ENCODE measurements around the gene RPL22.
"Not testable (repeated sequence)": the region's sequence is repeated elsewhere in the genome, so short reads cannot be mapped to it uniquely, and the experiment has no call there.

The RPL22 gene

DNA sequence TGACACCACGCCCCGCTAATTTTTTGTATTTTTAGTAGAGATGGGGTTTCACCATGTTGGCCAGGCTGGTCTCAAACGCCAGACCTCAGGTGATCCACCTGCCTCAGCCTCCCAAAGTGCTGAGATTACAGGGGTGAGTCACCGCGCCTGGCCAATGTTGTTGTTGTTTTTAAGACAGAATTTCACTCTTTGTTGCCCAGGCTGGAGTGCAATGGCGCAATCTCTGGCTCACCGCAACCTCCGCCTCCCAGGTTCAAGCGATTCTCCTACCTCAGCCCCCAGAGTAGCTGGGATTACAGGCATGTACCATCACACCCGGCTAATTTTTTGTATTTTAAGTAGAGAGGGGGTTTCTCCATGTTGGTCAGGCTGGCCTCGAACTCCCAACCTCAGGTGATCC is 20.2 kb upstream of the RPL22 start:
- Mint-ChIP-seq H3K36me3 (ENCODE audit: low read depth) (peaks cover 31% of the 10 kb centered on the region), H3K27me3 (peaks cover 22% of the 10 kb centered on the region), H3K4me1 (ENCODE audit: low read depth) (peaks cover 35% of the 10 kb centered on the region)
- H3K27ac Mint-ChIP-seq; H3K9me3 Mint-ChIP-seq; intact Hi-C loops (cut with micrococcal nuclease); H3K4me3 Mint-ChIP-seq: not testable (repeated sequence)

GRCh38 chr1:6218375-6219164 is 19.2 kb upstream of the RPL22 start:
- H3K27ac Mint-ChIP-seq: no peak overlapping the region
- H3K4me1 Mint-ChIP-seq (ENCODE audit: low read depth): peaks cover 31% of the 10 kb centered on the region
- no peak overlapping the region for H3K4me3 Mint-ChIP-seq
- H3K9me3 Mint-ChIP-seq: no peaks in the 10 kb centered on the region
- peaks cover 20% of the 10 kb centered on the region for H3K36me3 Mint-ChIP-seq (ENCODE audit: low read depth)
- intact Hi-C loops (cut with micrococcal nuclease): no loop called here
- H3K27me3 Mint-ChIP-seq: peaks cover 32% of the 10 kb centered on the region

- H3K4me1 Mint-ChIP-seq (ENCODE audit: low read depth): peaks cover 29% of the 10 kb centered on the region
- no peak overlapping the region for H3K4me3 Mint-ChIP-seq
- no peak overlapping the region for H3K27ac Mint-ChIP-seq
- no peaks in the 10 kb centered on the region for H3K36me3 Mint-ChIP-seq (ENCODE audit: low read depth)
- intact Hi-C loops (cut with micrococcal nuclease): no loop called here
- H3K27me3 Mint-ChIP-seq: peaks cover 87% of the 10 kb centered on the region
- H3K9me3 Mint-ChIP-seq: no peaks in the 10 kb centered on the region
These were observed 13.0 kb upstream of the RPL22 start for GRCh38 chr1:6212193-6212959.

GRCh38 chr1:6211731-6212130 is 12.3 kb upstream of the RPL22 start:
- H3K27ac Mint-ChIP-seq: no peak overlapping the region
- intact Hi-C loops (cut with micrococcal nuclease): no loop called here
- H3K36me3 Mint-ChIP-seq (ENCODE audit: low read depth): no peaks in the 10 kb centered on the region
- no peak overlapping the region for H3K4me3 Mint-ChIP-seq
- H3K4me1 Mint-ChIP-seq (ENCODE audit: low read depth): peaks cover 34% of the 10 kb centered on the region
- H3K27me3 Mint-ChIP-seq: peaks cover 89% of the 10 kb centered on the region
- H3K9me3 Mint-ChIP-seq: no peaks in the 10 kb centered on the region

- Mint-ChIP-seq H3K9me3 (no peaks in the 10 kb centered on the region), H3K36me3 (ENCODE audit: low read depth) (no peaks in the 10 kb centered on the region), H3K4me1 (ENCODE audit: low read depth) (peaks cover 41% of the 10 kb centered on the region), H3K27ac (no peak overlapping the region), H3K27me3 (peaks cover 93% of the 10 kb centered on the region), H3K4me3 (no peak overlapping the region)
- intact Hi-C loops (cut with micrococcal nuclease): no loop called here
These were observed 11.4 kb upstream of the RPL22 start for GRCh38 chr1:6210591-6211355.

GRCh38 chr1:6209661-6210580 is 10.5 kb upstream of the RPL22 start:
- Mint-ChIP-seq H3K4me1 (ENCODE audit: low read depth) (peaks cover 49% of the 10 kb centered on the region), H3K27ac (peak overlapping the region; percentile 48), H3K9me3 (no peaks in the 10 kb centered on the region), H3K27me3 (peaks cover 94% of the 10 kb centered on the region), H3K4me3 (peak overlapping the region; percentile 65), H3K36me3 (ENCODE audit: low read depth) (no peaks in the 10 kb centered on the region)
- intact Hi-C loops (cut with micrococcal nuclease): loop anchor here (5.0 kb wide), 1 partner anchor 32 kb away; the partner anchor contains the start of gene HES3

GRCh38 chr1:6208723-6209660 is 9.6 kb upstream of the RPL22 start:
- peaks cover 49% of the 10 kb centered on the region for H3K4me1 Mint-ChIP-seq (ENCODE audit: low read depth)
- peaks cover 92% of the 10 kb centered on the region for H3K27me3 Mint-ChIP-seq
- peak overlapping the region; percentile 66 for H3K4me3 Mint-ChIP-seq
- no peaks in the 10 kb centered on the region for H3K36me3 Mint-ChIP-seq (ENCODE audit: low read depth)
- H3K9me3 Mint-ChIP-seq: no peaks in the 10 kb centered on the region
- intact Hi-C loops (cut with micrococcal nuclease): loop anchor here (5.0 kb wide), 1 partner anchor 33 kb away; the partner anchor contains the start of gene HES3
- peak overlapping the region; percentile 48 for H3K27ac Mint-ChIP-seq

- no peak overlapping the region for H3K4me3 Mint-ChIP-seq
- H3K4me1 Mint-ChIP-seq (ENCODE audit: low read depth): peaks cover 41% of the 10 kb centered on the region
- H3K27me3 Mint-ChIP-seq: peaks cover 84% of the 10 kb centered on the region
- no peaks in the 10 kb centered on the region for H3K9me3 Mint-ChIP-seq
- no peak overlapping the region for H3K27ac Mint-ChIP-seq
- intact Hi-C loops (cut with micrococcal nuclease): loop anchor here (5.0 kb wide), 1 partner anchor 34 kb away; the partner anchor contains the start of gene HES3
- H3K36me3 Mint-ChIP-seq (ENCODE audit: low read depth): no peaks in the 10 kb centered on the region
These were observed 8.5 kb upstream of the RPL22 start for GRCh38 chr1:6207921-6208320.

- H3K27me3 Mint-ChIP-seq: peaks cover 83% of the 10 kb centered on the region
- intact Hi-C loops (cut with micrococcal nuclease): loop anchor here (5.0 kb wide), 1 partner anchor 35 kb away; the partner anchor contains the start of gene HES3
These were observed 7.9 kb upstream of the RPL22 start for GRCh38 chr1:6207075-6207885.

GRCh38 chr1:6206520-6206855 is 7.1 kb upstream of the RPL22 start:
- no peaks in the 10 kb centered on the region for H3K36me3 Mint-ChIP-seq (ENCODE audit: low read depth)
- no peak overlapping the region for H3K27ac Mint-ChIP-seq
- peaks cover 83% of the 10 kb centered on the region for H3K27me3 Mint-ChIP-seq
- intact Hi-C loops (cut with micrococcal nuclease): loop anchor here (5.0 kb wide), 1 partner anchor 36 kb away; the partner anchor contains the start of gene HES3
- peak overlapping the region; percentile 23 for H3K4me3 Mint-ChIP-seq
- peaks cover 29% of the 10 kb centered on the region for H3K4me1 Mint-ChIP-seq (ENCODE audit: low read depth)
- no peaks in the 10 kb centered on the region for H3K9me3 Mint-ChIP-seq

More at GRCh38 chr1:6207075-6207885, 7.9 kb upstream of the RPL22 start:
- no peak overlapping the region for H3K27ac Mint-ChIP-seq
- H3K4me3 Mint-ChIP-seq: no peak overlapping the region
- no peaks in the 10 kb centered on the region for H3K36me3 Mint-ChIP-seq (ENCODE audit: low read depth)
- H3K9me3 Mint-ChIP-seq: no peaks in the 10 kb centered on the region
- H3K4me1 Mint-ChIP-seq (ENCODE audit: low read depth): peaks cover 34% of the 10 kb centered on the region

GRCh38 chr1:6205849-6206519 is 6.6 kb upstream of the RPL22 start, which contains the start of gene RNF207:
TSS of gene RNF207 (plus strand) at chr1:6206119. CDS start at chr1:6206536, 417 bp downstream.
- Mint-ChIP-seq H3K36me3 (ENCODE audit: low read depth) (no peaks in the 10 kb centered on the region), H3K9me3 (no peaks in the 10 kb centered on the region), H3K27me3 (peaks cover 84% of the 10 kb centered on the region), H3K4me1 (ENCODE audit: low read depth) (peaks cover 29% of the 10 kb centered on the region), H3K4me3 (peak within 1 kb of the TSS; percentile 76), H3K27ac (no peak within 1 kb of the TSS)
- intact Hi-C loops (cut with micrococcal nuclease): loop anchor here (5.0 kb wide), 1 partner anchor 36 kb away; the partner anchor contains the start of gene HES3
